ENCODE measurements around the gene RESP18.
"Not testable (repeated sequence)": the region's sequence is repeated elsewhere in the genome, so short reads cannot be mapped to it uniquely, and the experiment has no call there.

The RESP18 gene

DNA sequence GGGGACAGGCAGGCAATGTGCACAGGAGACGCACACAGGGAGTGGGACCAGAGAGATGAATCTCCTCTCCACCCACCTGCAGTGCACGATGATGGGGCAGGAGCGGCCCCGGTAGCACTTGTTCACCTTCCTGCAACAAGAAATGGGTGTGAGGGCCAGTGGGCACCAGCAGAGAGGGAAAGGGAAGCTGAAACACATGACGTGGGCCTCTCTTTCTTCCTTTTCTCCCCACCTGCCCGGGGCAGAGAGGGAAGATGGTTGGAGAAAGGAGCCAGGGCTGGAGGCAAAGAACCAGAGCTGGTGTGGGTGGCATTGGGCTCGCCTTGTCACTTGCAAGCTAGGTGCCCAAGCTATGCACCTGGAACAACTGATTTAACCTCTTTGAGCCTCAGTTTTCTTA, 41.1 kb downstream of the RESP18 start:
- no peak for DNase-seq (ENCODE audit: low spot score)

DNA sequence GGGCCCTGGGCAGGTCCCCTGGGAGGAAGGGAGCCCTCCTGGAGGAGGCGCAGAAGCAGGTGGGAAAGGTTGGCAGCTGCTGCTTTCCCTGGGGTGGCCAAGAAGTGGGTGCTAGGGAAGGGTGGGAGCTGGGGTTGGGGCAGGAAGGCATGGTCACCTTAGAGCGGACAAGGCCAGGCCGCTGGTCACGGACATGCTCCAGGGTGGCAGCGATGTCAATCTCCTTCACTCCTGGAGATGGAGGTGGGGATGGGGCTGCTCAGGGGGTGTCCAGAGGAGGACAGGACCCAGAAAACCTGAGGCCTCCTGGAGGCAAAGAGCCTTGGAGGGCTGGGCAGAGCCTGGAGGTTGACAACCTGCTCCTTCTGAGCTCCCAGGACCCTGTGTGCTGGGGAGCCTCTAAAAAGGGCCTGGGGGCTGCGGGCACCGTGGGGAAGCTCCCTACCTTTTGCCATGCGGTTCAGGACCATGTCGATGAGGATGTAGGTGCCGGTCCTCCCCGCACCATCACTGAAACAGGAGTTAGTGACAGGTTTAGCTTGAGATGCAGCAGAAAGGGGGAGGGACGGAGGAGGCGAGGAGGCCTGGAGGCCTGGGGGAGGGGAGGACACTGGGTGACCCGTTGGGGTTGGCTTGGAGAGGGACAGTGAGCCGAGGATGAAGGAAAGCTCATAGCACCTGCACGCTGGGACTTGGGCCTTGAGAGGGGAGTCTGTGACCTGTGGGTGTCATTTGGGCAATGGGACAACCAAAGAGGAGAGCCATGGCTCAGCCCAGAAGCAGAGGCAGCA, 42.0 kb downstream of the RESP18 start:
- no peak for DNase-seq (ENCODE audit: low spot score)

DNA sequence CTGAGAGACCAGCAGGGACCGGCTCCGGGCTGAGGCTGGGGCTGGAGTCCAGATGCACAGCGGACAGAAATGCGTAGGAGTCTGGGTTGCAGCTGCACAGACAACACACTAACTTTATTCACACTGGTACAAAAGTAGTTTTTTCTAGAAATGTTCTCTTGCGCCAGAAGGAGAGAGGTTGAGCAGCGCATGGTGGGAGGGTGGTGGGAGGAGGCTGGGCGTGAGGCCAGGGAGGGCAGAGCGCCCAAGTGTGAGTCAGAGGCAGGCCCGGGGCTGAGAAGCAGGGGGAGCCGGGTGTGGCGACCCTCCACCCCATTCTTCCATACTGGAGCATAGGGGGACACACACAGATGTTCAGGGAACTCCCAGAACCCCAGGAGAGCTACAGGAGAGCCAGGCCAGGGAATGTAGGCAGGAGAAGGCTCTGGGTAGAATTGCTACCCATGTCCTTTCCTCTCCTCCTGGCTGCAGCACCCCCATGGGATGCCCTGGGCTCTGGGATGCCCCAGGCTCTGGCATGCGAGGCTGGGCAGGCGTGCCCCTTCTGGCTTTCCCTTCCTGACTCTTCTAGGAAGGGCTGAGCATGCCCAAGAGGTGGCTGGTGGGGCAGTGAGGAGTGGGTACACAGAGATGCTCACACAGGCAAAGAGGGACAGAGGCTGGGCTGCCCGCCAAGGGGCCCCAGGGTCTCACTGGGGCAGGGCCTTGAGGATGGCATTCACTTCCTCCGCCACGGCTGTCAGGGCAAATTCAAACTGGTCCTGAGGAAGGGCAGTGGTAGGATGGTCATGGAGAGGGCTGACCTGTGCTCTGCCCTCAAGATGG, 42.8 kb downstream of the RESP18 start:
- peak; percentile 90 for DNase-seq (ENCODE audit: low spot score)

DNA sequence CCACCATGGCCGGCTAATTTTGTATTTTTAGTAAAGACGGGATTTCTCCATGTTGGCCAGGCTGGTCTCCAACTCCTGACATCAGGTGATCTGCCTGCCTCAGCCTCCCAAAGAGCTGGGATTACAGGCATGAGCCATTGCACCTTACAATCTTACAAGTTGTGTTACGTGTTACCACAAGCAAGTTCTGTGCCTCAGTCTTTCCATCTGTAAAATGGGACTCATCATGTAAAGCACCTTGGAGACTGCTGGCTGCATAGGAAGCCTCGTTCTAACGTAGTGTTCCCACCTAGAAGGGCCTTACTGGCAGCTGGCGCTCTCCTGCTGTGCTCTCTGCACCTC, 43.4 kb downstream of the RESP18 start:
- DNase-seq (ENCODE audit: low spot score): no peak

DNA sequence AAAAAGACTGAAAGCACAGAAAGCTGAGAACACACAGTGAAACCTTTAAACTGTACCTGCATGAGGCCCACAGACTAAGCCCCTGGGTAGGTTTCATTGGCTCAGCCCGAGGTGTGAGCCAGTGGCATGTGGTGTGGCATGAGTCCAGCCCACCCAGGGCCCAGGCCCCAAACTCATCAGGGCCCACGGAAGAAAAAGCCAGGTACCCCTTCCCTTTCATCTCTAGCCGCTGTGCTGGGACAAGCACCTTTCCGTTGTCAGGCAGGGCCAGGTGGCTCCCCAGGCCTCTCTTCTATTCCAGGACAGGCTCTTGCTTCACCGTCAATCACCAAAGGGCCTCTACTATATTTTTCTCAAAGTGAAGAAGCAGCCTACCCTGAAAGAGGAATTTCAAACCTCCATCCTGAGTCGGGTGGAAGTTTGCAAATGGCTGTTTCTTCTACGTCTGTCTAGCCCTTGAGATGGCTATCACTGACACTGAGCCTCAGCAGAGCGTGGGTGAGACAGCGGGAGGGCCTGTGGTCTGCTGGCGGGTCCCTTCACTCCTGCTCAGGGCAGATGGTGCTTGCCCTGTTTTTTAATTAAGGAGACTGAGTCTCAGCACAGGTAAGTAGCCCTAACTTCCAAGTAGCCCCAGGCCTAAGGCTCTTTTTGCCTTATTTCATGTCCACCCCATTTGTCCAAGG, 44.8 kb downstream of the RESP18 start:
- no peak for DNase-seq (ENCODE audit: low spot score)

DNA sequence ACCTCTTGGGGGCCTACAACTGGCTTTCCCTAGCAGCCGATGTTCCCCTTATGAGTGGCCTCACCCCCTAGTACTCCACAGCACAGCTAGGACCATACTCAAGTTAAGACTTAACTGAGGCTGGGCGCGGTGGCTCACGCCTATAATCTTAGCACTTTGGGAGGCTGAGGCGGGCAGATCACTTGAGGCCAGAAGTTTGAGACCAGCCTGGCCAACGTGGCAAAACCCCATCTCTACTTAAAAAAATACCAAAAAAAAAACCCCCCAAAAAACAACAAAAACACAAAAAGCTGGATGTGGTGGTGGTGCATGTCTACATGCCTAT, 45.5 kb downstream of the RESP18 start:
- DNase-seq (ENCODE audit: low spot score): not testable (repeated sequence)

DNA sequence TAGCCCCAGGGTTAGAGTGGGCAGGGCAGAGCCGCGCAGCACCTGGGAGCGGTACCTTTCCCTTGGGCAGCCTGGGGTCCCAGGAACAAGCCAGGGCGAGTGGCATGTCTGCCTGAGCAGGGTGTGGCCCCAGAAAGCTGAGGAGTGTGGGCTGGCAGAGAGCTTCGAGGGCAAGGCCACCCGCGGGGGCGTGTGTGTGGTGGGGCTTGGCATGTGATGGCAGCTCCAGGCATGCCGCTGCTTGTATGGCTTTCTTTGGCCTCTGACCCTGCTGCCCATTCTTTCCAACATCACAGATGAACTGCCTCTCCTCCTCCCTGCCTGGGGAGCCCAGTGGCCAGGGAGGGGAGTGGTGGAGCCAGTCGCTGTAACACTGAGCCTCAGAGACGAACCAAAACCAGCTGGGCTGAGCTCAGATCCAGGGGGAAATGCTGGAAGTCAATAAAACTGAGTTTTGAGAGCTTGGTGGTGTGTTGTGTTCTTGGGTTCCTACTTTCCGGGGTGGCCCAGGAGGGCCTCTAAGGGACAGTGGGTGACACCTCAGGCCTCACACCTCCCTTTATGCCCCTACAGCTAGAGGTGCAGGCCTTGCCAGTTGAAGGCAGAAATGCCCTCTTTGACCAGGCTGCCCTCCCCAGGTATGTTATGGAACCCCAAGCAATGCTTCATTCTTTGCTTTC, 46.0 kb downstream of the RESP18 start:
- no peak for DNase-seq (ENCODE audit: low spot score)

DNA sequence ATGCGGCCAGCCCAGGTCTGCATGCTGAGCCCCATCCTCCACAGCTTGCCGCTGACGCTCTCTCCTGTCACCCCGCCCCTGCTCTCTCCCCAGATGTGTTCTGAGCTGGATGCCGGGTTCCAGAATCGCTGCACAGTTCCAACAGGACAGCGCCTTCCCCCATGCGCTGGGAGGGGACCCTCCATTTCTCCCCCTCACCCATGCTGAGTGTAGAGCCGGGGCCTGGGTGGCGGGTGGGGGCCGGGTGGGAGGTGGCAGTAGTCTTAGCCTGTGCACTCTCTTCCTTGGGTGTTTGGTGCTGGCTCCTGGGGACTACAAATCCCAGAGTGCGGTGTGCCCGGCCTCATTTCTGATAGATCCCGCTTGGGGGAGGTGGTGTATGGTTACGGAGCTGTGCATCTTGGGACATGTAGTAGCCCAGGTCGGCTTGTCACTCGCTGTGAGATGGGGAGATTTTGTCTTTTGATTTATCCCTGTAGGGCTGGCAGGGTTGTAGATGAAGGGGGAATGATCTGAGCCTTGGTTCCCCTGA, 46.6 kb downstream of the RESP18 start:
- DNase-seq (ENCODE audit: low spot score): no peak

DNA sequence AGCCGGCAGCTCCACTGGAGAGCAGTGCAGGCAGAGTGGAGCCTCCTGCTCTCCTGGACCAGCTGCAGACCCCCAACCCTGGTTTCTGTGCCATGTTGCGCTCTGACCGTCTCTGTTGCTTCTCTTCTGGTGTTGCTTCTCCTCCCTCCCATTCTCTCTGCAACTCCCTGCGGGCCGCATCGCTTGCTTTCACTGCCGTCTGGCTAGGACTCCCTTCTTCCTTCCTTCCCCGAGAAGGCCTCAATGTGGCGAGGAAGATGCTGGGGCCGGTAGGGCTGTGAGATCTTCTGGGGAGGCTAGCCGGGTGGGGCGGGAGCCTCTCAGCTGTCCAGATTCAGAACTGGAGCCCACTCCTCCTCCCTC, 47.2 kb downstream of the RESP18 start:
- DNase-seq (ENCODE audit: low spot score): no peak

DNA sequence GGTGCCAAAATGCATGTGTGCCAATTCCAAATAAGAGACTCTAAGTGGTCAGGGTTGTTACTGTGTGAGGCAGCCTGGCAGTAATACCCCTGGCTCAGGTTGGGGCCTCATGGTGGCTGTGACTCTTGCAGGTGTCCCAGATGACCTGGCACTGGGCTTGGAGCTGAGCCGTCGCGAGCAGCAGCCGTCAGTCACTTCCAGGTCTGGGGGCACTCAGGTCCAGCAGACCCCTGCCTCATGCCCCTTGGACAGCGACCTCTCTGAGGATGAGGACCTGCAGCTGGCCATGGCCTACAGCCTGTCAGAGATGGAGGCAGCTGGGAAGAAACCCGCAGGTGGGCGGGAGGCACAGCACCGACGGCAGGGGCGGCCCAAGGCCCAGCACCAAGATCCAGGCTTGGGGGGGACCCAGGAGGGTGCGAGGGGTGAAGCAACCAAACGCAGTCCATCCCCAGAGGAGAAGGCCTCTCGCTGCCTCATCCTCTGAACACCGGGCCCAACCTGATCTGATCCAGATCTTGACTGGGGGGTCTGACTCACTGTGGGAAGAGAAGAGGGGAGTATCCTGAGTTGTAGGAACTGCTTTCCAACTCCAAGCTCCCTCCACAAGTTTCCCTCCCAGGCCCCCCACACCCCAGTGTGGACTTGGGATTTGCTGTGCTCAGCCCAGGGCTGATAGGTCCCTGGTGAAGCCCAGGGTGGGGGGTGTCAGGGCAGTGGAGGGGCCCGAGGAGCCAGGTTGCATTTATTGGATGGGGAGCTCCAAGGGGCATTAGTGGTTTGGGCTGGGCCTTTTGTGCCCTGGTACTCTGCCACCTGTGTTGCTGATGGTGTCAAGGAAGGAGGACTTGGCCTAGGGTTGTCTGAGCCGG, 47.8 kb downstream of the RESP18 start:
- no peak for DNase-seq (ENCODE audit: low spot score)

DNA sequence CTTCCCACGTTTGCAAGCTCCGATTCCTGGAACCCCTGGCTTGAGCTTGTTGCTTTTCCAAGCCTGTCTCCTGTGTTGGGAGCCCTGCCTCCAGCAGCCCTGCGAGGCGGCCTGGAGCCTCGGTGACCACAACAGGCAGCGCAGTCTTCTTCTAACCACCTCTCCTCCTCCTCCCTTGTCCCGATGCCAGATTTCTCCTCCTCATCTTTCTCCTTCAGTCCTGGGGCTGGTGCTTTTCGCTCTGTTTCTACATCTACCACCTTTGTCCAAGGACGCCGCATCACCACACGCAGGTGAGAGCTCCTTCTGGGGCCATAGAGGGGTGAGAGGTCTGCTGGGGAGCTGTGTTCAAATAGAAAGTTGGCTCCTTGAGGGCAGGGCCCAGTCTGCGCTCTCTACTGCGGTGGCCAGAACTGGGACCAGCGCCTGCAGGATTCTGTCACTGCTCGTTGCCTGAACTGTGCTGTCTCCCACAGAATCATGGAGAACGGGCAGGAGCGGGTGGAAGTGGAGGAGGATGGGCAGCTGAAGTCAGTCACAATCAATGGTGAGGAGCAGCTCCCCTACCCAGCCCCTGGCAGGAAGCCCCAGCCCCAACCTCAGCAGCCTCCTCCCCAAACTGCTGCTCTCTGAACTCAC, 49.5 kb downstream of the RESP18 start:
- DNase-seq (ENCODE audit: low spot score): no peak

DNA sequence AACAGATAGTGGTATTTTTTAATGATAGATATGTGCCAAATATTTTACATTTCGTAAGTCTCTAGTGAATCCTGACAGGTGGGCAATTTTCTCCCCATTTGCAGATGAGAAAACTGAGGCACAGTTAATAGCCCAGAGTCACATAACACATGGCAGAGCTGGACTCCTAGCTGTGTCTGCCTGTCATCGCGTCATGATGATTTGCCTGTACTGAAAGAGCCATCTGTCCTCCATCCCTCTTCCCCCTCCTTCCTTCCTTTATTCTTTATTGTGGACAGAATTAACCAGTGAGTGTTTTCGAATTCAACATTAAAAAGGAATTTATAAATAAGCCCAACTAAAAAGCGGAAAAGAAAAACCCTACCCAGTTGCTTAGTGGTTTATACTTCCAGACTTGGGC, 50.2 kb downstream of the RESP18 start:
- no peak for DNase-seq (ENCODE audit: low spot score)

DNA sequence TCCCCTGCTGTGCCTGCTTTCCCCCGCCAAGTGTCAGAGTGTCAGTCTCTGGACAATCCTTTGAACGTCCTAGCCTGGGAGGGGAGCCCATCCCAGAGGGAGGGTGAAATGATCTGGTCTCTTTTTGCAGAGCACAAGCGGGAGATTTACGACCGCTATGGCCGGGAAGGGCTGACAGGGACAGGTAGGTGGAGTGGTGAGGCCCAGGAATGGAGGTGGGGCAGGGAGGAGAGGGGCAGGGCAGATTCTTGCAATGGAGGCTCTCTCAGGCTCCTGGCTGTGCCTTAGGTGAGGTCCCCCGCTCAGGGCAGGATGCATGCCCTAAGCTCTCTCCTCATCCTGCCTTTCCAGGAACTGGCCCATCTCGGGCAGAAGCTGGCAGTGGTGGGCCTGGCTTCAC, 51.0 kb downstream of the RESP18 start:
- no peak for DNase-seq (ENCODE audit: low spot score)

DNA sequence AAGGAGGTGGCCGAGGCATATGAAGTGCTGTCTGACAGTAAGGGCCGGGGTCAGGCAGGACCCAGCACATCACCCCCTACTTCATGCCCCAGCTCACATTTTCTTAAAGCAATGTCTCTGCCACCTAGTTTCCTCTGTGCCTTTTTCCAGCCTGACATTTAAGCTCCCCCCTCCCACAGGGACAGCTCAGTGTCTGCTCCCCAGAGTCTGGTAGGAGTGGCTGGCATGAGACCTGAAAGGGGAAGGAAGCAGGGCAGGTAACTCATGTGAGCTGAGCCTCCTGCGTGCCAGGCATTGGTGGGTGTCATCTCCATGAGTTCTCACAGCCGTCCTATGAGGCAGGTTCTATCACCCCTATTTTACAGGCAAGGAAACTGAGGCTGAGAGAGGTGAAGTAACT, 51.9 kb downstream of the RESP18 start:
- no peak for DNase-seq (ENCODE audit: low spot score)

DNA sequence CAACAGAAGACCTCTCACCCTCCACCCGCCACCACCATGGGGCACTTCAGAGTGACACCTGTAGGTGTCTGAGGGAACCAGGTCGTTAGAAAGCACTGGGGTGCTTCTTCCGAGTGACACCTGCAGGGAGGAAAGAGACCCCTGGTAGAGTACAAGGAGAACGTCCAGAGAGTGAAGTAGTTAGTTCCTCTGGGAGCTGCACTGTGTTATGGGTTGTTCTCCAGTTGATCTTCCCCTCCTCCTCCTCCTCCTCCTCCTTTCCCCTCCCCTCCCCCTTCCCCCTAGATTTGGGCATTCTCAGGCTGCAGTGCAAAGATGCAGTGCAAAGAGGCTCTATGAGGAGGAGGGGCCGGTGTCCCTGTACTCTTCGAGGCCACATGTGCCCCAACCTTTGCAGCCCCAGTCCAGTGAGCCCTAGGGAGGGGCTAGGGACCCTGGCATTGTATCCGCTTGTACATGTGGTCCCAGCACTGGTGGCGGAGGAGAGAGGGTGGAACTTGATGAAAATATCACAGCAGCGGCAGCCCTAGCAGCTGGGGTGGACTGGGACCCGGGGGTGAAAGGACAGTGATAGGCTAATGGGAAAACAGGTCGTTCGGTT, 52.5 kb downstream of the RESP18 start:
- no peak for DNase-seq (ENCODE audit: low spot score)

DNA sequence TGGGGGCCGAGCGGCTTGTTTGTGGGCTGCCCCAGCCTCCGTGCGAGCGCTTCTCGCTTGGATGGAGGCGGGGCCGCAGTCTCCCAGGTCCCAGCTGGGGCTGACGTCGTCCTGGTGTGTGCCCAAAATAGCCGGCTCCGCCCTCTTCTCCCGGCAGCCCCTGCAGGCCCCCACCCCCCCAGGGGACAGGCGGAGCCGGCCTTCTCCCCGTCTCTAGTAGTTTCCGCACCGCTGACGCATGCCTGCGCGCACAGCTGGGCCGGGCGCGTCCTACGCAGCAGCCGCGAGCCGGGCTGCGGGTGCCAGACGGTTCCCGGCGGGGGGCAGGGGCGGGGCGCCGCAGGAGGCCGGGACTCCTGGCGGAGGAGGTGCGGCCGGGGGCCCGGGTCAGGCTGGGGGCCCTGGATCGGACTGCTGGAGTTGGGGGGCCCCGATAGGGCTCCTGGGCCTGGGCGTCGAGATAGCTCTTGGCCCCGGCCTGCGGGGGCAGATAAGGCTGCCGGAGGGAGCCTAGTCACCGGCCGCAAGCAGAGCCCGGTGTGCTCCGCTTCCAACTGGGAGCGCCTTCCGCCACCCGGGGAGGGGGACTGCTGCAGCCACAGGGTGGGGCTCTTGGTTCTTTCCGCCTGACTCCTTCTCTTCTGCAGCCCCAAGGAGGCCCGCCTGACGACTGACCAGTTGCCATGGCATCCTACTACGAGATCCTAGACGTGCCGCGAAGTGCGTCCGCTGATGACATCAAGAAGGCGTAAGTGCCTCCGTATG, 53.2 kb downstream of the RESP18 start, which contains the start of gene DNAJB2:
DNAJB2 (plus strand) TSS at position 216 of the 765 bp plus-strand sequence; CDS start at position 684, 468 bp downstream.
- peak; percentile 99 for DNase-seq (ENCODE audit: low spot score)

DNA sequence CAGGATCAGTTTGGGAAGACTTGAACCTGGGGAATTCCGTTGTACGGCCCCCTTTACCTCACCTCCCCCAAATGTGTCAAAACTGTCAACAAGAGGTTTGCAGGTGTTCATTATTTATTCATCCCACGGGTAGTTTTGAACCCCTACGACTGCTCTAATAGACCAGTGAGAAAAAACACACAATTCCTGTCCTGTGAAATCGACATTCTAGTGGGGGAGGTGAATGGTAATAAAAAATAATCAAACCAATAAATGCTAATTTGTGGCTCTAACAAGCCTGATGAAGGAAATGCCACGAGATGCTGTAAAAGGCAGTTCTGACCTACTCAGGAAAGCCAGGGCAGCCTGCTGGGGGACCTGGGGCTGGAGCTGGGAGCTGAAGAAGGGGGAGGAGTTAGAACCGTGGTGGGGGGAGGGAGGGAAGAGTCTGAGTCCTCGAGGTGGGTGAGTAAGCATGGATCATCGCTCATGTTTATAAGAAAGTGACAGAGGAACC, 53.8 kb downstream of the RESP18 start:
- DNase-seq (ENCODE audit: low spot score): no peak

DNA sequence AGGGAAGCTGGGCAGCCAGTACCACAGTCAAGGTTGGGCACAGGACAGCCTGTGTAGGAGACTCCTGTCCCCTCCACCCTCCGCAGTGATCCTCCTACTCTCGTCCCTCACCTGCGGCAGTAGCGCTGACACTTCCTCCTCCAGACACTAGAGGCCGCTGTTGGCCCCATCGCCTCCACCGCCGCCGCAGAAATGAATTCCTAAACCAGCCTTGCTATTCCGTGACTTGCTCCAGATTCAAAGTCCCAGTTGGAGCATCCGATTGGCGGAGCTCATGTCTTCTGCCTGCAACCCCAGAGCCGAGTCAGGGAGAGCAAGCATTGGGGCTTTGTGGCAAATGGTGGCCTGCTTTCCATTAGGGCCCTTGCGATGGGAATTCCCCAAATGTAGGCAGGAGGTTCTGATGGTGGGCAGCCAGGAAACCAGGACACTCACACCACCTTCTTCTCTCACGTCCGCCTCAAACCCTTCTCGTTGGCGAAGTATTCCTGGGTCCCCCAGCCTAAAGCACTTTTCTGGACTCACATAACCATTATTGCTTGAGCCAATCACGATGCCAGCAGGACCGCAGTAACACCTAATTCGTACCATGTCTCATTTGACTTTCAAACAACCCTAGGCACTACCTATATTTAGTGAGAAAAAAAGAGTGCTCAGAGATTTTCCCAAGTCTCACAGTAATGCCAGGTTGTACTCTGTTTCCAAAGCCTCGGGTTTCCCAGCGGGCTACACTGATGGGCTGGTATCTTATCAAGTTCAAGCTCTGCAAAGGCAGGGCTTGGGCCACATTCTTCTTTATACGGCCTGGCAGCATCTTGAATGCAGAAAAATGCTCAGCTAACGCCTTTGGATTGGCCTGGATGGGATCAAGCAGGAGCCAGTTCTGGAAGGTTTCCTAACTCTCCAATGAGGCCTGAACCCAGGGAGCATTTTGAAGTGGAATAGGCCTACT, 54.6 kb downstream of the RESP18 start:
- DNase-seq (ENCODE audit: low spot score): peak; percentile 81
